Smooth muscle cell (in vitro differentiated cells): Measurements from ENCODE around the gene ZNF302. TPM values are rescaled to one million over a fixed set of nuclear protein-coding genes. Genes with fewer than 3 reads are reported as not detected.

Source experiments
- DNase-seq: peaks from one replicate; lab custom pipeline; 2025; ENCODE audit not compliant: unreplicated experiment; lab: John Stamatoyannopoulos, UW
- H2AFZ ChIP-seq: fragments of 200-600 bp; sonication (generic); 2 replicates; pipeline ENCODE4 v1.6.0; 2016; ENCODE audit warnings: antibody characterized with exemption, low read depth, mild to moderate bottlenecking
- H3F3A ChIP-seq: fragments of 200-600 bp; sonication (generic); 2 replicates; pipeline ENCODE4 v1.6.0; 2017; ENCODE audit warnings: antibody characterized with exemption, low read depth
- H3K27ac ChIP-seq: fragments of 200-600 bp; sonication (generic); 2 replicates; pipeline ENCODE4 v1.5.1; 2016; ENCODE audit warnings: low read depth, mild to moderate bottlenecking
- H3K27me3 ChIP-seq: fragments of 200-600 bp; sonication (generic); 2 replicates; pipeline ENCODE4 v1.6.1; 2016; ENCODE audit warnings: low read depth, mild to moderate bottlenecking
- H3K36me3 ChIP-seq: fragments of 200-600 bp; sonication (generic); 2 replicates; pipeline ENCODE4 v1.5.1; 2016; ENCODE audit warnings: low read depth
- H3K4me1 ChIP-seq: fragments of 200-600 bp; sonication (generic); 2 replicates; pipeline ENCODE4 v1.5.1; 2016; ENCODE audit warnings: low read depth
- H3K4me2 ChIP-seq: fragments of 200-600 bp; sonication (generic); 2 replicates; pipeline ENCODE4 v1.6.0; 2016; ENCODE audit warnings: mild to moderate bottlenecking
- H3K4me3 ChIP-seq: fragments of 200-600 bp; sonication (generic); 2 replicates; pipeline ENCODE4 v1.5.1; 2016; ENCODE audit warnings: mild to moderate bottlenecking
- H3K79me2 ChIP-seq: fragments of 200-600 bp; sonication (generic); 2 replicates; pipeline ENCODE4 v1.6.0; 2016; ENCODE audit warnings: low read depth, mild to moderate bottlenecking
- H3K9ac ChIP-seq: fragments of 200-600 bp; sonication (generic); 2 replicates; pipeline ENCODE4 v1.6.0; 2016; ENCODE audit warnings: low read depth
- H3K9me3 ChIP-seq: fragments of 200-600 bp; sonication (generic); replicated peaks from 2 replicates; pipeline ENCODE4 v1.5.1; 2016; ENCODE audit warnings: low read depth
- H4K20me1 ChIP-seq: fragments of 200-600 bp; sonication (generic); 2 replicates; pipeline ENCODE4 v1.6.0; 2016; ENCODE audit warnings: low read depth
- CTCF ChIP-seq: fragments of 200-600 bp; sonication (generic); IDR thresholded peaks from 2 replicates; pipeline ENCODE4 v1.5.1; 2017; ENCODE audit warnings: borderline replicate concordance, mild to moderate bottlenecking, antibody characterized with exemption; ENCODE audit not compliant: insufficient read depth, poor library complexity, severe bottlenecking
- WGBS: methylation state at CpG from one replicate; pipeline ENCODE4 v1.1.7; 2016; ENCODE audit warnings: low lambda C conversion rate; 5-methylcytosine and 5-hydroxymethylcytosine counted together
- polyA plus RNA-seq: library from polyadenylated mRNA; unstranded; fragments of >200 nt; fragmentation: Nextera tagmentation; extraction: Ambion mirVana; gene quantifications from 2 replicates; pipeline ENCODE4 v1.2.1, GENCODE V29; 2016
- total RNA-seq: library from RNA; depleted of rRNA; stranded (reverse); fragments of >200 nt; gene quantifications from 2 replicates; pipeline ENCODE4 v1.2.3, GENCODE V29; 2014

The ZNF302 gene
- total and polyA plus RNA-seq, 2 experiments from 2014 or later, result 11.5 to 16.0 TPM

GRCh38 chr19:34651747-34652146, 25.7 kb upstream of the ZNF302 start:
- DNase-seq, result no peak
- H3F3A ChIP-seq, result no peaks in the 10 kb centered on the region
- H4K20me1 ChIP-seq, result no peaks in the 10 kb centered on the region
- no peaks in the 10 kb centered on the region for H3K27me3 ChIP-seq
- WGBS, result 61% methylated on average over 2 of the region's 2 CpGs
- no peaks in the 10 kb centered on the region for H3K36me3 ChIP-seq
- no peak overlapping the region for H3K9ac ChIP-seq
- no peak overlapping the region for H3K4me3 ChIP-seq
- H3K4me1 ChIP-seq, result no peaks in the 10 kb centered on the region
- no peak overlapping the region for H2AFZ ChIP-seq
- no peak overlapping the region for H3K4me2 ChIP-seq
- no peak overlapping the region for H3K27ac ChIP-seq
- TF ChIP-seq CTCF, result no peak
- H3K79me2 ChIP-seq, result no peaks in the 10 kb centered on the region
- no peaks in the 10 kb centered on the region for H3K9me3 ChIP-seq

- H3K4me2 ChIP-seq, result no peak overlapping the region
- H3F3A ChIP-seq, result no peaks in the 10 kb centered on the region
- WGBS, result 73% methylated on average over 2 of the region's 2 CpGs
- H3K4me3 ChIP-seq, result no peak overlapping the region
- no peaks in the 10 kb centered on the region for H3K79me2 ChIP-seq
- no peaks in the 10 kb centered on the region for H3K4me1 ChIP-seq
- no peak for DNase-seq
- H3K9ac ChIP-seq, result no peak overlapping the region
- no peaks in the 10 kb centered on the region for H3K9me3 ChIP-seq
- H3K27me3 ChIP-seq, result no peaks in the 10 kb centered on the region
- H3K36me3 ChIP-seq, result no peaks in the 10 kb centered on the region
- H3K27ac ChIP-seq, result no peak overlapping the region
- no peaks in the 10 kb centered on the region for H4K20me1 ChIP-seq
- no peak for TF ChIP-seq CTCF
- H2AFZ ChIP-seq, result no peak overlapping the region
These were observed 22.7 kb upstream of the ZNF302 start for GRCh38 chr19:34654796-34655195.

GRCh38 chr19:34655651-34656050, 21.8 kb upstream of the ZNF302 start:
- WGBS, result 79% methylated on average over 2 of the region's 2 CpGs

More at GRCh38 chr19:34655651-34656050, 21.8 kb upstream of the ZNF302 start:
- DNase-seq, result no peak
- no peaks in the 10 kb centered on the region for H3K36me3 ChIP-seq
- H2AFZ ChIP-seq, result no peak overlapping the region
- no peaks in the 10 kb centered on the region for H3K4me1 ChIP-seq
- no peak for TF ChIP-seq CTCF
- H3K9ac ChIP-seq, result no peak overlapping the region
- H3K79me2 ChIP-seq, result no peaks in the 10 kb centered on the region
- H3K27ac ChIP-seq, result no peak overlapping the region
- no peak overlapping the region for H3K4me3 ChIP-seq
- no peaks in the 10 kb centered on the region for H4K20me1 ChIP-seq
- no peak overlapping the region for H3K4me2 ChIP-seq
- H3K9me3 ChIP-seq, result no peaks in the 10 kb centered on the region
- H3F3A ChIP-seq, result no peaks in the 10 kb centered on the region
- H3K27me3 ChIP-seq, result no peaks in the 10 kb centered on the region
